Superior temporal gyrus (tissue), 1 donor: ENCODE data around the gene HCN2.

Experiments used
- DNase-seq: peaks from one replicate; pipeline ENCODE4 v3.0.0-alpha.2; 2016; ENCODE audit errors: extremely low spot score

HCN2 gene

GRCh38 chr19:653425-653824, 63.7 kb downstream of the HCN2 start:
- DNase-seq = no peak

GRCh38 chr19:655691-656090, 66.0 kb downstream of the HCN2 start:
- DNase-seq = no peak

GRCh38 chr19:656751-657559, 67.3 kb downstream of the HCN2 start:
- DNase-seq = no peak

- no peak for DNase-seq
These were observed 67.9 kb downstream of the HCN2 start for GRCh38 chr19:657611-658010.

GRCh38 chr19:658059-658839, 68.6 kb downstream of the HCN2 start:
- DNase-seq = no peak

- DNase-seq = no peak
These were observed 69.5 kb downstream of the HCN2 start for GRCh38 chr19:658916-659839.

GRCh38 chr19:660793-661426, 71.2 kb downstream of the HCN2 start:
- no peak for DNase-seq

GRCh38 chr19:661427-662196, 71.9 kb downstream of the HCN2 start:
- DNase-seq = no peak

- DNase-seq = no peak
These were observed 72.7 kb downstream of the HCN2 start for GRCh38 chr19:662207-662961.

GRCh38 chr19:662962-663681, 73.4 kb downstream of the HCN2 start, which contains the start of gene RNF126:
RNF126 (minus strand) TSS chr19:663214; CDS start chr19:663121, 93 bp downstream.
- DNase-seq = peak; percentile 81

GRCh38 chr19:663682-664117, 74.0 kb downstream of the HCN2 start:
- DNase-seq = no peak

GRCh38 chr19:664913-665443, 75.3 kb downstream of the HCN2 start:
- DNase-seq = peak; percentile 89
